Left kidney (tissue), 2 donors: ENCODE data around the gene MRLN. TPM values are rescaled to one million over a fixed set of nuclear protein-coding genes. Genes with fewer than 3 reads are reported as not detected.
"Not testable (repeated sequence)": the region's sequence is repeated elsewhere in the genome, so short reads cannot be mapped to it uniquely, and the experiment has no call there.

ENCODE experiments used
- DNase-seq: peaks from one replicate; pipeline ENCODE4 v3.0.0-alpha.2; 2013
- polyA plus RNA-seq: library from polyadenylated mRNA; unstranded; fragments of 120-200 nt; gene quantifications from one replicate; pipeline ENCODE4 v1.2.1, GENCODE V29; 2013; ENCODE audit not compliant: insufficient read length

MRLN gene
- polyA plus RNA-seq, 1 donor, result 0.48 TPM

GRCh38 chr10:59745163-59745650 lies 8.0 kb downstream of the MRLN start:
- DNase-seq, result no peak

- DNase-seq, result not testable (repeated sequence)
Observed at GRCh38 chr10:59744762-59745161, 8.5 kb downstream of the MRLN start.

- not testable (repeated sequence) for DNase-seq
Observed at GRCh38 chr10:59744156-59744555, 9.1 kb downstream of the MRLN start.

- DNase-seq, result no peak
Observed at GRCh38 chr10:59741583-59741982, 11.7 kb downstream of the MRLN start.

- no peak for DNase-seq
Observed at GRCh38 chr10:59741048-59741447, 12.2 kb downstream of the MRLN start.

GRCh38 chr10:59736749-59737148 lies 16.5 kb downstream of the MRLN start:
- DNase-seq, result no peak

GRCh38 chr10:59735296-59735695 lies 18.0 kb downstream of the MRLN start:
- DNase-seq, result no peak

GRCh38 chr10:59734014-59734462 lies 19.2 kb downstream of the MRLN start:
- no peak for DNase-seq

- DNase-seq, result not testable (repeated sequence)
Observed at GRCh38 chr10:59733321-59734013, 19.8 kb downstream of the MRLN start.

GRCh38 chr10:59732849-59733248 lies 20.4 kb downstream of the MRLN start:
- not testable (repeated sequence) for DNase-seq

GRCh38 chr10:59729167-59729566 lies 24.1 kb downstream of the MRLN start:
- DNase-seq, result not testable (repeated sequence)

GRCh38 chr10:59724098-59724938 lies 28.9 kb downstream of the MRLN start:
- DNase-seq, result no peak

GRCh38 chr10:59720377-59720776 lies 32.9 kb downstream of the MRLN start:
- DNase-seq, result no peak

GRCh38 chr10:59719374-59719773 lies 33.9 kb downstream of the MRLN start:
- DNase-seq, result no peak

GRCh38 chr10:59718257-59718656 lies 35.0 kb downstream of the MRLN start:
- no peak for DNase-seq

GRCh38 chr10:59713196-59713821 lies 39.9 kb downstream of the MRLN start:
- no peak for DNase-seq

GRCh38 chr10:59711871-59712494 lies 41.3 kb downstream of the MRLN start:
- DNase-seq, result no peak

GRCh38 chr10:59709395-59710125 lies 43.7 kb downstream of the MRLN start, which contains the start of gene SLC16A9:
Gene SLC16A9, minus strand, starts transcription at chr10:59709850. Its CDS starts 25,559 bp downstream, at chr10:59684291.
- DNase-seq, result peak; percentile 75

- peak; percentile 43 for DNase-seq
Observed at GRCh38 chr10:59708816-59709394, 44.4 kb downstream of the MRLN start.

- no peak for DNase-seq
Observed at GRCh38 chr10:59706851-59707797, 46.1 kb downstream of the MRLN start.
